ENCODE measurements around the gene GFOD2.

The GFOD2 gene

DNA sequence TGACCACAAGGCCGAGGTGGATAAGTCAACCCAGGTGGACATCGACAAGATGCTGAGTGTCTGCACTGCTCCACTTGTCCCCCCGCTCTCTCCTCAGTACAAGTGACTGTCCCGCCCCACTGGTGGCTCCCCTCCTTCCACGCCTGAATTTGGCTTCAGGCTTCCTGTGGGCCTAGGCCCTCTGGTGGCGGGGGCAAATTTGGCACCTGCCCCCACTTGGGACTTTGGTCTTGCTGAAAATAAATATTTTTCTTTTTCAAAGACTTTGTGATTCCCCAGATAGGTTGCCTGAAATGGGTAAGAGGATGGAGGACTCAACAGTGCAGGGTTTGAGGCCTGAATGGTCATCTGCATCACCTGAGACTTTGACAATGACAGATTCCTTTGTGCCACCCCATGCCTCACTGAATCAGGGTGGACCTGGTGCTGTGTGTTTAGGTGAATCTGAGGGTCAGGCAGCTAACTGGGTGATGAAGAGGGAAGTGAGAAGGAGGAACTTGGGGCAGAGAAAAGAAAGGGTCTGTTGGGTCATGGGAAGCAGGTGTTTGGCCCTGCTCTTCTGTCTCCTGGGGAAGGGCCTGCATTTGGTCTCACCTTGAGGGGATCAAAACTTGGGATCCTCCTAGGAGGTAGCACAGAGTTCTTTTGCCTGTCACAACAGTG is 50.5 kb downstream of the GFOD2 start:
- peak; percentile 33 for DNase-seq

- peak; percentile 88 for DNase-seq
Observed at GRCh38 chr16:67667817-67668494, 51.2 kb downstream of the GFOD2 start.

- no peak for DNase-seq
Observed at GRCh38 chr16:67667453-67667816, 51.7 kb downstream of the GFOD2 start.

GRCh38 chr16:67666559-67667452 is 52.3 kb downstream of the GFOD2 start, which contains the start of the genes C16orf86 and ENKD1:
Gene C16orf86 (plus strand): TSS chr16:67666814. CDS start chr16:67666971, 157 bp downstream.
Gene ENKD1 (minus strand): TSS chr16:67666750. CDS start chr16:67666442, 308 bp downstream.
- peak; percentile 89 for DNase-seq

DNA sequence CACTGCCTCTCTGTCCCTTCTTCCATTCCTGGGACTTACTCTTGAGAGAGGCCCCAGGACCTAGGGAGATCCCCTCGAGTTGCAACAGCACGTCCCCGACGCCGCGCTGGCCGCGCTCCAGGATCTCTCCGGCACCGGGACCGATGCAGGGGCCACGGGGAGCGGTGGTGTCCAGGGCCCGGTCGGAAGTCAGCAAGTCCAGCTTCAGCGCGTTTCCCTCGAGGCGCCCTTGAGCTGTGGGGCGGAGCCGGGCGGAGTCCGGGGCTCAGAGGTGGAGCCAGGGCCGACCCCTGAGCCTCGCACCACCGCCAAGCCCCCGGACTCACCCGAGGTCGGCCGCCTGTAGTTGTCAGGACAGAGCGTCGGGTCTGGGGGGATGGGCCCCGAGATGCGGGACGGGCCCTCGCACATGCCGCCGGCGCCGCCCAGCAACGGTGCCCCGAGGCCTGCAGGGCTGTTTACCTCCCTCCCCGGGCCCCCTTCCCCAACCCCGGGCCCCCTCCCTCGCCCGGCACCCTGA is 53.0 kb downstream of the GFOD2 start:
- no peak for DNase-seq

GRCh38 chr16:67665598-67665997 is 53.5 kb downstream of the GFOD2 start:
- DNase-seq, result no peak

DNA sequence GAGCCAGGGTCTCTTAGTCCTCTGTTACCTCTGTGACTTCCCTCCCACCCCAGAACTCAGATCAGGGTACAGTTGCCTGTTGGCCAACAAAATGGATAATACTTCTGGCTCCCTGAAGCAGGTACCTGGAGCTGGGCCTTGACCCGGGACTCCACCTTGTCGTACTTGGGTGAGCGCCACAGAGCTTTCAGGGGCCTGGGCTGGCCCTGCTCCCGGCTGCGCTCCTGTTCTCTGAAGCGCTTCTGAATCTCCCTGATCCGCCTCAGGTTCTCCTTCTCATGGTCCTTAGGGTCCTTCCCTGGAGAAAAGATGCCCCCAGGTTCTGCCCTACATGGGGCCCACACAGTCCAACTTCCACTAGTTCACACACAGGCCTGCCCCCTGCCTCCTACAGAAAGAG is 54.2 kb downstream of the GFOD2 start:
- DNase-seq, result no peak

DNA sequence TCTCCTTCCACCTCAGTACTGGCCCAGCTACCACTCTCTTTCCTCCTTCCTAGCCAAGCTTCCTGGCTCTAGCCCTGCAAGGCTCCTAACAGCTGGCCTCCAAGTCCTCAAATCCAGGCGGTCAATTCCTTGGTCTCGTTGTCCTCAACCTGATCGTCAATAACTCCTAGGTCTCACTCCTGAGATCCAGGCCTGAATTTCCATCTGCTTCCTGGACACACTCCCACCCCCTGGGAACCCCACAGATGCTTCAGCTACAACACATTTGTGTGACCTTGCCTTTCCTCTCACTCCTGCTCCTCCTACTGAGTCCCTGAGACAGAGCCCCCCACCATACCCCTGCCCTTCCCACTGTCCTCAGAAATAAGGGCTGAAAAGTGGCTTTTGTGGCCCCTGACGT is 54.9 kb downstream of the GFOD2 start:
- DNase-seq, result no peak

DNA sequence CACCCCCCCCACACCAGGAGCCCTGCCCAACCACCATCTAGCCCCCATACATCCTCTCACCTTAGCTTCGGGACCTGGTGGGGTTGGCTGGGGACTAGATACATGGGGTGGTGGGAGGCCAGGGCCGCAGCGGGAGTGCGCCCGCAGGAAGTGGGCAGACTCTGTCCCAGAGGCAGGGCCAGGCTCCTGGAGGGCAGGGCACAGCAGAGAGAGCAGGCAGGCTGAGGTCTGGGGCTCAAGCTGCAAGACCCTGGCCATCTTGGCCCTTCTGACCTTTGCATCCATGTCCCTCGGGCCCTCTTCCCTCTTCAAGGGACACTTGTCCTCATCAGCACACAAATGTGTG is 55.3 kb downstream of the GFOD2 start:
- no peak for DNase-seq

DNA sequence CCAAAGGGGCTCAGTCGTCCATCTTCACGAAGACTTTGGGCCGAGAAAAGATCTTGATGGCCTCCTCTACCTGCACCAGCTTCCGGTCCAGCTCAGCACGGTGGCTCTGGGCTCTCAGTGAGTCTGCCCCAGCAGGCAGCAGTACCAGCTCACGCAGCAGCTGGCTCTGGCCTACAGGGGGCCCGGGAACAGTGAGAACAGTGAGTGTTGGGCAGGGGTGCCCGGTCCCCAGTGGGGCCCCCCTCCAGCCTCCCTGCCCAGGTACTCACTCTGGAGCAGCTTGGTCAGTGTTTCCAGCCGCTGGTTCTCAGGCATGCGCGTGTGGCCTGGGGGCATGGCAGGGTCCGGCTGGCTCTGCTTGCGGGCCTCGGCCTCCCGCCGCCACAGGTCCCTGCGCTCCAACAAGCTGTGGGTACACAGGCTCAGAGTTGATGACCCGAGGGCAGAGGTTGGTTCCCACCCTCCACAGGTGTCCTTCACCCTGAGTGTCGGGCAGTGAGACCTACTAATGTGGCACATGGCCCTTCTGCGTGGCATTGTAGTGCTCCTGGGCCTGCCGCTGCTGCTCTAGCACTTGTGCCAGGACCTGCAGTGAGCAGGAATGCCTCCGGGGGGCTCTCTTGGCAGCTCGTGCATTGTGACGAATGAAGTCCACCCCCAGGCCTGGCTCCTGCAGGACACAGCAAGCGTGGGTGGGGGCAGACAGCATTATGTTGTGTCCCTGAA is 55.8 kb downstream of the GFOD2 start:
- peak; percentile 55 for DNase-seq

DNA sequence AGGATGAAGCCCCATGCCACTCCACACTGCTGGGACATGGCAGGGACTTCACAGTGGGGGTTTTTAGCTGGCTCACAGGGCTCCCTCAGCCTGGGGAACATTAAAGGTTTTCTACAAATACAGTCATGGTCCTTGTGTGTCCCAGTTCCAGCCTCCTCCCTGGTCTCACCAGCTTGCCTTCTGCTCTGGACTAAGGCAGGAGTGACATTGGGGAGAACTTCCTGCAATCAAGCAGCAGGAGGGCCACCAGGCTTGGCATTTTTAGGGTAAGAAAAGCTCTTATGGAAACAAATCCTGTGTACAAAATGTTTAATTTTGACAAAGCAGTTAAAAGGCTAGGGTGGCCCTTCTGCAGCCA is 56.5 kb downstream of the GFOD2 start:
- no peak for DNase-seq

DNA sequence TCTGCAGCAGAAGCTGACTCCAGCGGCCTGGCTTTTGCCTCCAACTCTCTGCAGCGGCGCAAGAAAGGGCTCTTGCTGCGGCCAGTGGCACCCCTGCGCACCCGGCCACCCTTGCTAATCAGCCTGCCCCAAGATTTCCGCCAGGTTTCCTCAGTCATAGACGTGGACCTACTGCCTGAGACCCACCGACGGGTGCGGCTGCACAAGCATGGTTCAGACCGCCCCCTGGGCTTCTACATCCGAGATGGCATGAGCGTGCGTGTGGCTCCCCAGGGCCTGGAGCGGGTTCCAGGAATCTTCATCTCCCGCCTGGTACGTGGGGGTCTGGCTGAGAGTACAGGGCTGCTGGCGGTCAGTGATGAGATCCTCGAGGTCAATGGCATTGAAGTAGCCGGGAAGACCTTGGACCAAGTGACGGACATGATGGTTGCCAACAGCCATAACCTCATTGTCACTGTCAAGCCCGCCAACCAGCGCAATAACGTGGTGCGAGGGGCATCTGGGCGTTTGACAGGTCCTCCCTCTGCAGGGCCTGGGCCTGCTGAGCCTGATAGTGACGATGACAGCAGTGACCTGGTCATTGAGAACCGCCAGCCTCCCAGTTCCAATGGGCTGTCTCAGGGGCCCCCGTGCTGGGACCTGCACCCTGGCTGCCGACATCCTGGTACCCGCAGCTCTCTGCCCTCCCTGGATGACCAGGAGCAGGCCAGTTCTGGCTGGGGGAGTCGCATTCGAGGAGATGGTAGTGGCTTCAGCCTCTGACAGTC is 57.0 kb downstream of the GFOD2 start:
- no peak for DNase-seq

- DNase-seq, result peak; percentile 34
Observed at GRCh38 chr16:67661101-67661761, 57.9 kb downstream of the GFOD2 start.

- DNase-seq, result peak; percentile 99
Observed at GRCh38 chr16:67660564-67661028, 58.5 kb downstream of the GFOD2 start, which contains the start of gene PARD6A. Gene PARD6A (plus strand): TSS chr16:67660960. CDS start chr16:67661039, 79 bp downstream.

DNA sequence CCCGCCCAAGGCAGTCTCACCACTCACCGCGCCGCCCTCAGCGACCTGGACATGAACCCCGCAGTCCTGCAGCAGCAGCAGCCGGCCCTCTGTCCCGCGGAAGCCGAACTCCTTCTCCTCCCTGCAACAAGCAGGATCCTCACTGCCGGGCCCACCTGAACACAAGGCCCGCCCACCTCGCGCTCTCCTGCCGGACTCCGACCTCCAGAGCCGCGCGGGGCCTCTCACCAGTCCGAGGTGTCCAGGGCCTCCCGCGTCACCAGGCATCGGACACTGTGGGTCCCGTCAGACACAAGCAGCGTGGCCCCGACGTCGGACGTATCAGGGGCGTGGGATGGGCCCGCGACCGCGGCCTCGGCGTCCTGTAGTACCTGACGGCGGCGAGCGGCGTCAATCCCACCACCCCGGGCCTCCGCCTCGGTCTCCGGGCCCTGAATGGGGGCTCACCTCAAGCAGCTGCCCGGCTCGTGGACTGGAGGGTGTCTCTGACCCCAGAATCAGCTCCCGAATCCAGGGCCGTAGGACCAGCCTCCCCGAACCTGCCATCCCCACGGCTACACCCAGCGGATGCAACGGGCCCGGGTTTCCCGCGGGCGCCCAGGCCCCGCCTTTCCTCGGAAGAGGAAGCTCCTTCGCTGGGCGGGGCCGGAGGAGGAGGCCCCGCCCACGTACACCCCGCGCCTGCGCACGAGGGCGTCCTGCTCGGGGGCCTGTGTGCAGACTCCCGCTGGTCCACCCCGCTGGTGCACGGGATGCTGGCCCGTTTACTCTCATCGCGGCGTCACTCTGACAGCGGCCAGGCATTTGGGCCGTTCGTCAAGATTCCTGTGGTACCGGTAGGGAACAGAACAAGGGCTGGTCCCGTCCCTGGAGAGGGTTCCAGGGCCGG is 59.2 kb downstream of the GFOD2 start, which contains the start of gene ACD:
Gene ACD, minus strand, starts transcription at position 586 of the 889 bp plus-strand sequence. Its CDS starts 40 bp downstream, at position 546.
- DNase-seq, result peak; percentile 96

- DNase-seq, result no peak
Observed at GRCh38 chr16:67658849-67659674, 60.1 kb downstream of the GFOD2 start.

- DNase-seq, result no peak
Observed at GRCh38 chr16:67657751-67658518, 61.2 kb downstream of the GFOD2 start.

GRCh38 chr16:67657017-67657608 is 62.0 kb downstream of the GFOD2 start:
- DNase-seq, result no peak

Data from activated CD4-positive, alpha-beta T cell treated with anti-CD3 and anti-CD28 coated beads, Interleukin-2, Interleukin-6, amounts not matched to agents 100 ng/mL and 50 ng/mL, durations not matched to agents 16 hours and 8 hours (primary cell).